NCI-H1105 treated with DMSO at 0.1 percent for 48 hours (cell line): ENCODE measurements around the gene MTRF1.

Experiments used
- DNase-seq: peaks from one replicate; lab custom pipeline; 2025; lab: John Stamatoyannopoulos, UW

MTRF1 gene, protein sequence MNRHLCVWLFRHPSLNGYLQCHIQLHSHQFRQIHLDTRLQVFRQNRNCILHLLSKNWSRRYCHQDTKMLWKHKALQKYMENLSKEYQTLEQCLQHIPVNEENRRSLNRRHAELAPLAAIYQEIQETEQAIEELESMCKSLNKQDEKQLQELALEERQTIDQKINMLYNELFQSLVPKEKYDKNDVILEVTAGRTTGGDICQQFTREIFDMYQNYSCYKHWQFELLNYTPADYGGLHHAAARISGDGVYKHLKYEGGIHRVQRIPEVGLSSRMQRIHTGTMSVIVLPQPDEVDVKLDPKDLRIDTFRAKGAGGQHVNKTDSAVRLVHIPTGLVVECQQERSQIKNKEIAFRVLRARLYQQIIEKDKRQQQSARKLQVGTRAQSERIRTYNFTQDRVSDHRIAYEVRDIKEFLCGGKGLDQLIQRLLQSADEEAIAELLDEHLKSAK

DNA sequence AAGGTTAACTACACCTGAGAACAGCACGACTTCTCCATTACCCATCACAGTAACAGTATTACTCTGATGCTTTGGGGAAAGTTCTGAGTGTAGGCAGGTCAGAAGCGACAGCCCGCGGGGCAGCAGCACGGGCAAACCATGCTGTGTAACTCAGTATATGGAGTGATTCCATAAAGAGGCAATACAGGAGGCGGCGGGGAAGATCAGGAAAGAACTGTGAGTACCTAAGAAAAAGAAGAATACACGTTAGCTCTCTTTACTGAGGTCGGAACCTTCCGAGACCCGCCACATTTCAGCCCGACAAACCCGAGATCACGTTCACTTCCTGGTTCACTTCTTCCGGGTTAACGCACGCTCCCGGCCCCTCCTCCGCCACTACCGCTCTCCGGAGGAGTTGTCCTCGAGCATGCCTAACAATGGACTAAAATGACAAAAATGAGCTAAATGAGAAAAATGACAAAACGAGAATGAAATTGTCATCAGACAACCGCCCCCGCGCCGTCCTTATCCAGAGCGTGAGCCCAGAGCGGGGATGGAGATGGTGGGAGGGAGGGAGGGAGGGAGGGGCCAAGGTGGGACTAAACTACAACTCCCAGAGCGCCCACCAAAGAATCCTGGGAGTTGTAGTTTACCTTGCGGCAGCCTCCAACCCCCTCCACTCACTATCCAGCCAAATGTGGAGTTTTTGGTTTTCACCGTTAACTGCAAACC is at the start of gene MTRF1:
Gene MTRF1, minus strand, starts transcription at position 316 of the 711 bp plus-strand sequence. CDS start 2,669 bp downstream, outside the sequence.
- peak; percentile 65 for DNase-seq

DNA sequence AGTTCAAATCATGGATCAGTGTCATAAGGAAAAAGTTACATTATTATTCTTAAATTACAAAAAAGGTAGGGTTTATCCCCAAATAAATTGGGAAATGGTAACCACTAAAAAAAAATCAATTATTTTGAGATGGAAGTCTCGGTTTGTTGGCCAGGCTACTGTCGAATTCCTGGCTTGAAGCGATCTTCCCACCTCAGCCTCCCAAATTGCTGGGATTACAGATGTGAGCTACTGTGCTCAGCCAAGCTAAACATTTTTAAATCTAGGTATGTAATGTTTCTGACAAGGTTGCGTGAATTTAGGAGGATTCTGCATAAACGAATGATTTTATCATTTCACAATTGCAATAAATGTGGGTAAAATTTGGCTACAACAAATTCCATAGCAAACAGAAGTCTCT is 49.7 kb upstream of the MTRF1 start:
- no peak for DNase-seq

DNA sequence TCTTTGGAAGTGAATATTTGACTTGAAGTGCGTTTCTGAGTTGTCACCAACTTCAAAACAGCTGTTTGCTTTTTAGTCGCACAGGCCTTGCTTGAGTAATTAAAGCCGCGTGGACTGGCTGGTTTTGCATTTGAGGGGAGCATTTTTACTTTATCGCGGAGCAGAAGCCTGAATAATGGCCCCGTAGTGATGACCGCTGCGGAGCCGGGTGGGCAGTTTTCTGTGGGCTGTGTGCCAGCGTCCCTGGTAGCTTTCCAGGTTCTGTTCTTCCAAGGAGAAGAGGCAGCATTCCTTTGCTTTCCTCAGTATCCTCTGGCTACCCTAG is 48.8 kb upstream of the MTRF1 start:
- DNase-seq: peak; percentile 10

DNA sequence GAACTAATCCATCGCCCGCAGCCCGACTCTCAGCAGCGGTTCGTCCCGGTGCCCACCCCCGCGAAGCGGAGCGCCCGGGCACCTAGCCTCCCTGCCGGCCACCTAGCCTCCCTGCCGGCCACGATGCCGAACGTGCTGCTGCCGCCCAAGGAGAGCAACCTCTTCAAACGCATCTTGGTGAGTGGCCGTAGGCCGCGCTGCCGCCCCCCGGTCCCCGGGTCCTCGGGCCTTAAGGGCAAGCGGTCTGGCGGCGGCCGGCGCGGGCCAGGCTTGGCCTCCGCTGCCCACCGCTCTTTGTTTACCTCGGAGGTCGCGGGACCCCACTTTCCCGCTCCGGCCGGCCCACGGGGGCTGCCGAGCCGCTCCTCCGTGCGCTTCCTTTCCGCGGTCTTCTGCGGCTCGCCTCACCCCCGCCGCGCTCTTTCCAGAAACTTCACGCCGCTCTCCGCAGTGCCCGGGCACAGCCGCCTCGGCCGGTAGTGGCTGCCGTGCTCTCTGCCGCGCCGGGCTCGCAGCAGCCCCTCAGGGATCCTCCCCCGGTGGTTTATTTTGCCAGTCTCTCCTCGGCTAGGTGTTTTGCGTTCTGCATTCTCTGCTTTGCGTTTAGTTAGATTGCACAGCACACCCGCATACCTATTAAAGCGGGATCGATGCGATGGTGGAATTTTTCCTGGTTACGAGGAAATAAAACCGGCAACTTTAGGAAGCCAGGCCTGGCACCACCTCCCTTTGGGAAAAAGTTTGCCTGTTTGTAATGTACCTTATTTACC is 48.2 kb upstream of the MTRF1 start:
- peak; percentile 47 for DNase-seq

DNA sequence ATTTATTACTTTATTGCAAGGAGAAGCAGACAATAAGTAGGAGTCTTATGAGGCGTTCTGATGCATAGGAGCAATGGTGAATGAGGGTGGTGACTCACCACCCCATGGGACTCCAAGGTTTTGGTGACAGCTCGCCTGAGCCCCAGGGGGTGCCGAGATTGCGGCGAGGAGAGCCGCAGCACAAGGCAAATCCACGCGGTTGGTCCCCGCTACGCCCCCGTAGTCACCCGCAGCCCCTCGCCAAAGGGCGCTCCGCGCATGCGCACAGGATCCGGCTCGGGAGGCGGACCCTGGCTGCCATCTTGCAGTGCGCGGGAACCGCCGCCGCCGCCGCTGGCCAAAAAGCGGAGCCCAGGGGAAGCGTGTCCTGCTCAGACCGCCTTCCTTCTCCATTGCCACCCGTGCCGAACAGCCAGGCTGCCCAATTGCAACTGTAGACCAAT is 47.6 kb upstream of the MTRF1 start, which contains the start of gene NAA16:
Gene NAA16, plus strand, starts transcription at position 305 of the 443 bp plus-strand sequence. CDS start 262 bp downstream, outside the sequence.
- peak; percentile 64 for DNase-seq

DNA sequence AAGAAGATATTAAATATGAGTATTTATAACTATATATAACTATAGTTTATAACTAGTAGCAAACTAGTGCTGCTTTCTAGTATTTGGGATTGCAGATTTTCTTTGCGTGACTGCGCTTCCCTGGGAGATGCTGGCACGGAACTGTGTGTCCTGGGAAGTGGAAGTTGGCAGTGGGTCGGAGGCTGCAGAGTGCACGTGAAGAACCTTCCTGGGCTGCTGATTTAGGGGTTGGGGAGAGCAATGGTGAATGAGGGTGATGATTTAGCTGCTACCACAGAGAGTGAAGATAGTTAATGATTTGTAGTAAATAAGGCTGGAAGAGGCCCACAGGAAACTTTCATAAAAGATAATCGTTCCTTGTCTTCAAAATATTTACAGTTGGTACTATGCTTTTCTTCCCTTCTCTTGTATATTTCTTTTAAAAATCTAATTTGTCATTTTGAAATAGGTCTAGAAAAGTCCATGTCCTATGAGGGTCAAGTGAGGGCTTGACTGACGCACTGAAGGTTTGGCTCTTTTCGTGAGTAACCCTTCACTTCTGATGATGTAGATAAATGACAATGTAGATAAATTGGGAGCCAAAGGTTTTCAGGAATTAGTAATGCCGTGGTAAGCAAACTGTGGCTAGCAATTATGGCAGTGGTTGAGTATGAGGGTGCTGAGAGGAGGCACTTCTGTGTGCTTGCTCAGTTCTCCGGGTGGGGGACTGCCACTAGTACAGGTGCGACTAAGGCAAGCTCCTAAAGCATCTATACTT is 44.7 kb upstream of the MTRF1 start:
- DNase-seq: no peak

DNA sequence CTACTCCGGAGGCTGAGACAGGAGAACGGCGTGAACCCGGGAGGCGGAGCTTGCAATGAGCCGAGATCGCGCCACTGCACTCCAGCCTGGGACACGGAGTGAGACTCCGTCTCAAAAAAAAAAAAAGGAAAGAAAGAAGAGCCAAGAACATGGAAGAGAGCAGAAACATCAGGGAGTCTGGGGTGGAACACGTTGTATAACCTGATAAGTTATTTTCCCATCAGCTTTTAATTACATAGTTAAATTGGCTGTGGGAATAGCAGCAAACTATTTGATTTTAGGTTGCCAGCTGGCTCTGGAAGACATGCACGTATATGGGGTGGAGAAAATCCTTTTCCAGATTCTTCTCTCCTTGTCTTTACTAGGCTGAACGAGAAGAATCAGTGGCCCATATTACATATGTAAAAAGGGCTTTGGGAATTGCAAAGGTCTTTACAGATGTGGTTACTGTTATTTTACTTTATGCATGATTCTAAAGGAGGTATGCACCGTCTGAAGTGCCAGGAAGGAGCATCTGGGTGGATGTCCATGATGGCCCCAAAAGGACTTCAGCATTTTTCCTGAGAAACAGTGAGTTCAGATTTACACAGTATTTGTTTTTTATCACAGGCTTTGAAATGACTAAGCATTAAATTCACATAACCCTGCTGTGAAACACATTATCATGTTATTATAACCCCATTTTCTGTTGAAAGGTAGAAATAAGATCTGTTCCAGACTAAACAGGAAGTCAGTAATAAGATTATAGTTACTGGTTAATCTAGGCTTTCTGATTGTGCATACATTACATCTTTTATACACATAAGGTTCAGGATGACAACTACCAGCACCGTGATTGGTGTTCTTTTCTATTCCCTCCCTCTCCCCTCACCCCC is 43.1 kb upstream of the MTRF1 start:
- no peak for DNase-seq

DNA sequence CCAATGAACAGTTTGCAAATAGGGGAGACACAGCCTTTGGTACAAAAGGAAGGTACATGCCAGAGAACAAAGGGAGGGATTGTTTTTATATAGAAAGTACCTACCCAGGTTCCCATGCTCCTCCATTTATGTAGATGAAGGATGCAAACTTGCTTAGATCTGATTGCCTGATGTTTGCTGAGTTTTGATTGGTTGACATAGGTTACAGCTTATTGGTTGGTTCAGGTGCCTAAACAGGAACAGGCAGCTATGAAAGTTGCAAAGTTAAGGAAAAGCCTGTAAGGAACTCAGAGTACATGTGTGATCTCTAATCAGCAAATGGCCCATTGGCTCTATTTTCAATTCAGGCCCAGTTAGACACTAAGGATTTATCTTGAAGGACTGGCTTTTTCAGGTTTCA is 41.2 kb upstream of the MTRF1 start:
- no peak for DNase-seq

DNA sequence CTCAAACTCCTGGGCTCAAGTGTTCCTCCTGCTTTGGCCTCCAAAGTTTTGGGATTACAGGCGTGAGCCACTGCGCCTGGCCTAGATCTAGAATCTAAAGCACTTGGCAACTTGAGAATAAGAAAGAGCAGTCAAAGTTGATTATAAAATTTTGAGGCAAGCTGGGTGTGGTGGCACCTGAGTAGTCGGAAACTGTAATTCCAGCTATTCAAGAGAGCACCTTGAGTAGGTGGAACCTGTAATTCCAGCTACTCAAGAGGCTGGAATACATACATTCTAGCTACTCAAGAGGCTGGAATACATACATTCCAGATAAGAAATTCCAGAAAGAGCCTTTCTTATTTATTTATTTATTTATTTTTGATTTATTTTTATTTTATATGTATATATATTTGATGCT is 39.4 kb upstream of the MTRF1 start:
- no peak for DNase-seq

DNA sequence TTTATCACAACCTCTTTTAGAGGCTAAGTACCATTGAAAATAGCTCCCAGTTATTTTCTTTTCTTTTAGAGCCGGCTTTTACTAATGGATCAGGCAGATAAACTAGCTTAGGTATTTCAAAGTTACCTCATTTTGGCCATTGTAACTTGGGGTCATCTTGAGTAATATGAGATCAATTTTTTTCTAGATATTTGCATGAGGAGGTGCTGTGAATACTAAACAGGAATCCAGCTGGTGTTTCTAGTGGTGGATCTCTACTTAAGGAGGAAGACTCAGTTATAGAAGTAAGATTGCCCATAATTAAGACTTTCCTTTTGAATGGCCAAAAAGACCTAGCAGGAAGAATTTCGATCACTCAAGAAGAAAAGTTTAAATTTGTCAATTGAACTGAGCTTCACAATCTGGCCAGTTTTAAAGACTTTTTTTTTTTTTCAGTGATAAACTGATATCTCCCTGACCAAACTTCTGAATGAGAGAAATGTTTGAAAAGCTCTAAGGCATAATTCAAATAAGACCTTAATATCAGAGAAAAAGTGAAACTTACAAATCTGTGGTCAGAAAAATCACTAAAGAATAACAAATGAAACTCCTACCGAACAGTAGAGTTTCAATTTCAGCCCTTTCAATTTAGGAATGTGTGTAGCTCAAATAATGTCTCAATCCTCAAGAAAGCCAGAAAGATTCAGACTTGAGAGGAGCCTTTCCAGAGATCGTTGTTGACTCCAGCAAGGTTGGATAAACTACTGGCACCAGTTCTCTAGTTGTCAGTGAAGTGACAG is 36.1 kb upstream of the MTRF1 start:
- DNase-seq: no peak

DNA sequence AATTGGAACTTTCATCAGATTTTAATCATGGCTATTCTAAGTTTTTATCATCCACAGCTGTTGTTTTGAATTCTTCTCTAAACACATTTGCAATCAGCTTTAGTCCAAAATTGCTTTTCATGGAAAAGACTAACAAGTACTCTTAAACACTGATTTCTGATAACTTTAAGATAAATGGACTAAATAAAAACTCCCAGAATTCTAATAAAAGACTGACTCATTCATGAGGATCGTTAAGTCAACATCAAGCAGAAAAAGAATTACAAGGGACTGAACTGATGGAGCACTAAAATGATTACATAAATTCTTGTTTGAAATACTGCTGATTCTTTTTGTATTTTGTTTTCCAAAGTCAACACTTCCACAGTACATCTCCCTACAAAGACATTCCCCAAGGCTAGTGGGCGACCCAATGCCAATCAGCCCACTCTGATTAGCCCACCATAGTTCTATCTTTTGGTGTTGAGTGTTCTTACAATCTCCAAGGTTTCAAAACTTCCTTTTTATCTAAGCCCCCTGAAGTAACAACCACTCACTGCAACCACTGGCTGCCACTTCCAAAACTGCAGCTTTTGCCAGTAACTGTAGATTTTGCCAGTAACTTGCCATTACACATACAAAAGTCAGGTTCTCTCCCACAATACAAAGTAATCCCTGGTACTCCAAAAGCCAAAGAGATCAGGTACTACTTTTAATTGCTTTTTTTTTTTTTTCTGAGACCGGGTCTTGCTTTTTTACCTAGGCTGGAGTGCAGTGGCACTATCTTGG is 33.7 kb upstream of the MTRF1 start:
- DNase-seq: no peak

DNA sequence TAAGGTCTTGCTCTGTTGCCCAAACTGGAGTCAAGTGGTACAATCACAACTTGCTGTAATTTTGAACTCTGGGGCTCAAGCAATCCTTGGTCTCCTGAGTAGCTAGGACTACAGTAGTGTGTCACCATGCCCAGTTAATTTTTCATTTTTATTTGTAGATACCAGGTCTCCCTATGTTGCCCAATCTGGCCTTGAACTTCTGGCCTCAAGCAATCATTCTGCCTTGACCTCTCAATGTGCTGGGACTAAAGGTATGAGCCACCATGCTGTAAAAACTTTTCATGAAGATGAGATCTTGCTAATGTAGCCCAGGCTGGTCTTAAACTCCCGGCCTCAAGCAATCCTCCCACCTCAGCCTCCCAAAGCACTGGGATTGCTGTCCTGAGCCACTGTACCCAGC is 32.6 kb upstream of the MTRF1 start:
- no peak for DNase-seq

DNA sequence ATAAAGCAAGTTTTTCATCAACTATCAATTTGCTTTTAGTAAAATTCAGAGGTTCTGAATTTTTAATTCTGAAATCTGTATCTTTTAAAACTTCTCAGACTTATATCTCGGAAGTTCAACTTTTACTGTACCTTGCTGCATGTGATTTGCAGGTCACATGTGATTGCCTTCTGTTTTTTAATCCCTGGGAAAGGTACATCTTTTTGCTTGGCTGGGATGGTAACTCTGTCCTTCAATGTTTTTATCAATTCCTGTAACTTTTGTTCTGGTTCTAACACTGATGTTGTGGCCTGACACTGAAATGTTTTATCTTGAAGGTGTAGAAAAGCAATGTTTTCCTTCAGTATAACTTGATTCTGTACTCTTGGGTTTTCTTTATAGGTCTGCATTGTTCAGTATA is 31.5 kb upstream of the MTRF1 start:
- no peak for DNase-seq

DNA sequence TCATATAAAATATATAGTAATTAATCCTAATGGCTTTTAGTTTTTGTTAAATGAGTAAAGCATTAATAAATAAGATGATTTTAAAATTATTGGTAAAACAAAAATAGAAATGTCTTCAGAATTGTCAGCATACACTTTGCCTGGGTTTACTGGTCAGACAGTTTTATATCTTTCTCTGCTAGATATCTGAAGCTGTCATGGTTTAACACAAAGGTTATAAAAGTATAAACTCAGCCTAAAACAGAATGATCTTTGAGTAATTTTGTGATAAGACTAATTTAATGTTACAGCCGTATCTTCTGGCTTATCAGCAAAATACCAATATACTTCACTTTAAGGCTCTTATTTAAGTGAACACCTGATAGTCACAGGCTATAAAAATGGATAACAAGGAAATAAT is 29.9 kb upstream of the MTRF1 start:
- DNase-seq: no peak

DNA sequence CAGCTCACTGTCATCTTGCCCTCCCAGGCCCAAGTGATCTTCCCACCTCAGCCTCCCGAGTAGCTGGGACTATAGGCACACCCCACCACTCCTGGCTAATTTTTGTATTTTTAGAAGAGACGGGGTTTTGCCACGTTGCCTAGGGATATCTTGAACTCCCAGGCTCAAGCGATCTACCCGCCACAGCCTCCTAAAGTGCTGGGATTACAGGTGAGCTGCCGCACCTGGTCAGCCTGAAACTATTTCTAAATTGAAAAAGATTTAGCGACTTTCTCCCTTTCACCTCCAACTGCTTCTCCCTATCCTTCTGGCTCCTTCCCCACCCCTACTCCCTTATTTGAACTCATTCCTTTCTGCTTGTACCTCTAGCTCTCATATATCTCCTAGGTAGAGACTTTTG is 27.9 kb upstream of the MTRF1 start:
- DNase-seq: no peak

DNA sequence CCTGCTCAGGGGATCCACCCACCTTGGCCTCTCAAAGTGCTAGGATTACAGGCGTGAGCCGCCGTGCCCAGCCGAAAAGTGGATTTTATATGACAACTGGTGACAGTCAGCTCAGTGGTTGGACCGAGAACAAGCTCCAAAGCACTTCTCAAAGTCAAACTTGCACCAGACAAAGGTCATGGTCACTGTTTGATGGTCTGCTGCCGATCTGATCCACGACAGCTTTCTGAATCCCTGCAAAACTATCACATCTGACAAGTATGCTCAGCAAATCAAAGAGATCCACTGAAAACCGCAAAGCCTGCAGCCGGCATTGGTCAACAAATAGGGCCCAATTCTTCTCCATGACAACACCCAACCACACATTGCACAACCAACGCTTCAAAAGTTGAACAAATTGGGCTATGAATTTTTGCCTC is 26.1 kb upstream of the MTRF1 start:
- DNase-seq: no peak

DNA sequence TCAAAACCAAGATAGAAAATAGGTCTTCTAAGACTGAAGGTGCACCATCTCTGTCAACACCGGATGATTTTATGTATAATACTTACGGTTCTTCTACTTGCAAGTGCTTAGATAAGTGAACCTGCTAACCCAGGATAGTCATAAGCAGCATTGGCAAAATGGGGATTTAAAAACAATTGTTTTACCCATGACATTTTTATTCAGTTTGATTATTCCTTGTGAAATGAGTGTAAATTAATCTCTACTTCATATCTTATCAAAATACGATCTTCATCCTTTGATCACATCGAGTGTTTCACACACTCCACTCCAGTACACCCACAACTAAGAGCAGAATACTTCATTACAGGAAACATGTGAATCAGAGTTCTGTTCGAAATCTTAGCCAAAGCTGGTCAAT is 23.0 kb upstream of the MTRF1 start:
- DNase-seq: no peak

DNA sequence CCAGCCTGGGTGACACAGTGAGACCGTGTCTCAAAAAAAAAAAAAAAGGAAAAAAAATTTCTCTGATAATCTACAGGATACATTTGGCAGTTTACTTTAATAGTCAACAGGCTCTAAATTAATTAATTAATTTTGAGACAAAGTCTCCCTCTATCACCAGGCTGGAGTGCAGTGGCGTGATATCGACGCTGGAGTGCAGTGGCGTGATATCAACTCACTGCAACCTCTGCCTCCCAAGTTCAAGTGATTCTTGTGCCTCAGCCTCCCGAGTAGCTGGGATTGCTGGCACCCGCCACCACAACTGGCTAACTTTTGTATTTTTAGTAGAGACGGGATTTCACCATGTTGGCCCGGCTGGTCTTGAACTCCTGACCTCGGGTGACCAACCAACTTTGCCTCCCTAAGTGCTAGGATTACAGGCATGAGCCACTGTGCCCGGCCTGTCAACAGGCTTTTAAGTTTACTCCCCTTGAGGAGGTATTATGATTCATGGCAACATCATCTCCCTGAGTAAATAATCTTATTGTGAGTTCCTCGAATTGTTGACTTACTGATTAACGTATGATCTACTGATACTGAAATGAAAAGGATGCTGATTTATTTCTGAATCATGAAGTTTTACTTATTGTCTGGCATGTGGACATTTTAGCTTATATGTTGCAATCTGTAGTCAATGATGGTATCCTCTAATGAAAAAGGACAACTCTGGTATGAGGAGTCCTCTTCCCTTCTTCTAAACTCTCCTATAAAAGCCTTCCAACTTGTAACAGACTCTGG is 21.3 kb upstream of the MTRF1 start:
- DNase-seq: no peak
